GM12878 (cell line): ENCODE measurements around the gene SLFN14. TPM values are rescaled to one million over a fixed set of nuclear protein-coding genes. Genes with fewer than 3 reads are reported as not detected.

Experiments
- ATAC-seq: fragments of 200-7000 bp; cut with Tn5 transposase; 3 replicates; pipeline ENCODE4 v1.9.1; 2020; ENCODE audit warnings: mild to moderate bottlenecking, moderate library complexity
- BruUV-seq: library from RNA; stranded (reverse); fragments of 400-500 nt; replicated peaks from 2 replicates; lab custom pipeline; 2021; lab: Mats Ljungman, UMichigan
- CTCF ChIA-PET: fragments of 300-600 bp; sonication (Branson Sonifier 250); formaldehyde crosslinking; extraction: SDS; loops from one replicate; lab custom pipeline; 2021; ENCODE audit warnings: inconsistent platforms; lab: Yijun Ruan, JAX
- POLR2A ChIA-PET: fragments of 350-600 bp; formaldehyde crosslinking; extraction: SDS; loops from one replicate; lab custom pipeline; 2021; ENCODE audit warnings: inconsistent platforms; lab: Charles Lee
- RAD21 ChIA-PET: fragments of 300-600 bp; sonication (Branson Sonifier 250); formaldehyde crosslinking; loops from one replicate; lab custom pipeline; 2023; ENCODE audit warnings: antibody characterized with exemption; ENCODE audit not compliant: unreplicated experiment; lab: Charles Lee
- SMC1A ChIA-PET: fragments of 300-600 bp; sonication (Branson Sonifier 250); formaldehyde crosslinking; loops from one replicate; lab custom pipeline; 2023; ENCODE audit not compliant: unreplicated experiment, uncharacterized antibody; lab: Charles Lee
- DNase-seq: peaks from one replicate; pipeline ENCODE4 v3.0.0-alpha.2; 2011; ENCODE audit warnings: low read depth, low spot score
- FAIRE-seq: peaks from 3 replicates; lab custom pipeline; 2011; peaks lifted over from hg19 to GRCh38; lab: Jason Lieb, UNC
- H2AFZ ChIP-seq: 2 replicates; pipeline ENCODE4 v1.6.0; 2011; ENCODE audit warnings: low read depth, low read length, control low read depth; ENCODE audit not compliant: control insufficient read depth
- H3K27ac ChIP-seq: 2 replicates; pipeline ENCODE4 v1.5.1; 2011; ENCODE audit warnings: control low read depth; ENCODE audit not compliant: control insufficient read depth, insufficient read depth
- H3K27me3 ChIP-seq, 2 experiments: replicated peaks in 1 of 2; 2 replicates each; pipeline versions ENCODE4 v1.6.0 to v1.6.1; 2011; ENCODE audit warnings: low read length in 1 of 2; ENCODE audit not compliant: control insufficient read depth in 2 of 2, insufficient read depth in 2 of 2
- H3K36me3 ChIP-seq, 2 experiments: 2 replicates each; pipeline ENCODE4 v1.5.1; 2011; ENCODE audit warnings: low read length in 1 of 2; ENCODE audit not compliant: control insufficient read depth in 2 of 2, insufficient read depth in 2 of 2
- H3K4me1 ChIP-seq: 2 replicates; pipeline ENCODE4 v1.6.1; 2011; ENCODE audit warnings: mild to moderate bottlenecking, low read length, moderate library complexity, mixed read lengths; ENCODE audit not compliant: control insufficient read depth, insufficient read depth
- H3K4me2 ChIP-seq: 2 replicates; pipeline ENCODE4 v1.6.0; 2011; ENCODE audit warnings: control low read depth; ENCODE audit not compliant: control insufficient read depth, insufficient read depth
- H3K4me3 ChIP-seq: fragments of 200-600 bp; sonication (generic); 2 replicates; pipeline ENCODE4 v1.5.1; 2016
- H3K79me2 ChIP-seq: 2 replicates; pipeline ENCODE4 v1.6.0; 2011; ENCODE audit warnings: low read length; ENCODE audit not compliant: control insufficient read depth, insufficient read depth
- H3K9ac ChIP-seq: 2 replicates; pipeline ENCODE4 v1.8.0; 2011; ENCODE audit warnings: low read length, control low read depth, mixed read lengths; ENCODE audit not compliant: control insufficient read depth, insufficient read depth
- H3K9me3 ChIP-seq: replicated peaks from 3 replicates; pipeline ENCODE4 v1.5.1; 2011; ENCODE audit warnings: mild to moderate bottlenecking, low read length; ENCODE audit not compliant: control insufficient read depth, insufficient read depth
- H4K20me1 ChIP-seq: 2 replicates; pipeline ENCODE4 v1.6.0; 2011; ENCODE audit not compliant: control insufficient read depth, insufficient read depth
- CHD1 ChIP-seq: IDR thresholded peaks from 2 replicates; pipeline ENCODE4 v1.6.1; 2012; ENCODE audit warnings: low read depth, low read length, improper control_type of control experiment
- CHD4 ChIP-seq: fragments of 200-600 bp; sonication (generic); IDR thresholded peaks from 2 replicates; pipeline ENCODE4 v1.6.1; 2016; ENCODE audit warnings: mild to moderate bottlenecking
- EP300 ChIP-seq, 2 experiments: fragments of 150-350 bp in 1 of 2; IDR thresholded peaks; 2 replicates each; pipeline ENCODE4 v1.6.1; 2011 to 2012; ENCODE audit warnings: low read depth in 2 of 2, low read length in 2 of 2, borderline replicate concordance in 1 of 2, improper control_type of control experiment in 1 of 2, inconsistent platforms in 1 of 2; ENCODE audit not compliant: control insufficient read depth in 1 of 2
- ETV6 ChIP-seq, 2 experiments: fragments of 450-650 bp in 1 of 2; IDR thresholded peaks in 1 of 2; conservative IDR thresholded peaks in 1 of 2; 2 replicates each; pipeline ENCODE4 v1.6.1; 2014; ENCODE audit warnings: antibody characterized with exemption in 1 of 2, borderline replicate concordance in 1 of 2, low read depth in 1 of 2, mild to moderate bottlenecking in 1 of 2, moderate library complexity in 1 of 2
- HSF1 ChIP-seq: fragments of 150-350 bp; IDR thresholded peaks from 2 replicates; pipeline ENCODE4 v1.6.1; 2014; ENCODE audit warnings: mild to moderate bottlenecking, low read depth, low read length
- RCOR1 ChIP-seq: conservative IDR thresholded peaks from 2 replicates; pipeline ENCODE4 v1.6.1; 2012; ENCODE audit warnings: low read depth, low read length, improper control_type of control experiment
- RUNX3 ChIP-seq: IDR thresholded peaks from 2 replicates; pipeline ENCODE4 v1.6.1; 2012; ENCODE audit warnings: low read length, inconsistent platforms
- SIN3A ChIP-seq: IDR thresholded peaks from 2 replicates; pipeline ENCODE4 v1.6.1; 2012; ENCODE audit warnings: low read depth, low read length, improper control_type of control experiment
- TCF7 ChIP-seq: IDR thresholded peaks from 2 replicates; pipeline ENCODE4 v1.6.1; 2014; ENCODE audit warnings: antibody characterized with exemption, borderline replicate concordance
- USF2 ChIP-seq: IDR thresholded peaks from 2 replicates; pipeline ENCODE4 v1.6.1; 2011; ENCODE audit warnings: low read depth, low read length, improper control_type of control experiment, borderline replicate concordance
- ZNF217 ChIP-seq: fragments of 450-650 bp; IDR thresholded peaks from 2 replicates; pipeline ENCODE4 v1.6.1; 2017; ENCODE audit warnings: antibody characterized with exemption, mild to moderate bottlenecking
- ZNF24 ChIP-seq: fragments of 450-650 bp; IDR thresholded peaks from 2 replicates; pipeline ENCODE4 v1.6.1; 2017; ENCODE audit warnings: antibody characterized with exemption, mild to moderate bottlenecking
- WGBS: methylation state at CpG from one replicate; pipeline ENCODE4 v1.1.6; 2016; ENCODE audit warnings: low lambda C conversion rate; ENCODE audit not compliant: insufficient replicate concordance, insufficient coverage; ENCODE audit errors: missing lambda C conversion rate; 5-methylcytosine and 5-hydroxymethylcytosine counted together
- in situ Hi-C: fragments of 300-500 bp; cut with MboI; formaldehyde crosslinking; loops from 9 replicates; pipeline ENCODE4 v1.14.3; 2018; ENCODE audit warnings: mixed read lengths
- intact Hi-C: fragments of 100-400 bp; cut with micrococcal nuclease; formaldehyde crosslinking; loops from one replicate; pipeline ENCODE4 v1.14.2; 2022; ENCODE audit not compliant: unreplicated experiment
- polyA plus RNA-seq, 11 experiments: library from polyadenylated mRNA; depleted of rRNA in 4 of 11; unstranded in 6 of 11; stranded (reverse) in 5 of 11; fragments of >200 nt; fragmentation: Nextera tagmentation in 4 of 11; fragmentation: Illumina TruSeq in 1 of 11; extraction: Ambion mirVana in 4 of 11; extraction: Trizol in 1 of 11; gene quantifications; 1 replicate in 1 of 11; 2 replicates in 10 of 11; pipeline versions ENCODE4 v1.2.1 to v1.2.3, GENCODE V29; 2011 to 2016; ENCODE audit warnings: inconsistent platforms in 2 of 11, missing spikeins in 2 of 11, low read depth in 1 of 11
- total RNA-seq, 4 experiments: library from RNA; depleted of rRNA in 3 of 4; stranded (reverse); fragments of >200 nt in 3 of 4; fragmentation: Illumina TruSeq in 1 of 4; extraction: Trizol in 1 of 4; gene quantifications; 2 replicates each; pipeline versions ENCODE4 v1.2.1 to v1.2.3, GENCODE V29; 2013 to 2021
- TF ChIP-seq, protein P1 (sequence below): fragments of 450-650 bp; IDR thresholded peaks from 2 replicates; pipeline ENCODE4 v1.6.1; 2018; ENCODE audit warnings: borderline replicate concordance, mild to moderate bottlenecking; ENCODE audit not compliant: partially characterized antibody
- TF ChIP-seq, protein P2 (sequence below): fragments of 450-650 bp; IDR thresholded peaks from 2 replicates; pipeline ENCODE4 v1.6.1; 2017; ENCODE audit warnings: low read depth, mild to moderate bottlenecking, moderate library complexity

The SLFN14 gene
- total and polyA plus RNA-seq, 10 of the 15 experiments (the other 5 are each of a cell fraction or from before 2014, with no cell fraction given) = 0.06 to 0.11 (median 0.06) TPM; not detected in 7

- 0 out of 4 replicates have a peak, but pooled peaks cover 0 to 3% of the 10 kb centered on the region in 2 experiments for H3K36me3 ChIP-seq
- H3K4me2 ChIP-seq = no peak overlapping the region
- CTCF ChIA-PET = interaction anchor here (1.1 to 16.4 kb wide), 3 partner anchors 10 to 217 kb away, joined by 3 to 321 read pairs (median 3); no protein-coding TSS in a partner anchor
- no peaks in the 10 kb centered on the region for H3K27me3 ChIP-seq
- in situ Hi-C loops (no loop called here), intact Hi-C loops (loop anchor here (10.0 kb wide), 1 partner anchor 385 kb away; the partner anchor contains the start of genes NLE1 and UNC45B)
- FAIRE-seq (no peak), ATAC-seq (no peak), DNase-seq (no peak)
- H3K9me3 ChIP-seq = no peaks in the 10 kb centered on the region; the same call in 2 of the 3 replicates
- H3K9ac ChIP-seq = no peak overlapping the region
- peaks cover 4% of the 10 kb centered on the region; the same call in 1 of the 2 replicates for H3K4me1 ChIP-seq
- POLR2A ChIA-PET = interaction anchor here (0.7 kb wide), 2 partner anchors 8 to 71 kb away, joined by 4 to 7 read pairs; no protein-coding TSS in a partner anchor
- H3K27ac ChIP-seq = no peak overlapping the region
- 78% methylated on average over 5 of the region's 8 CpGs for WGBS
- no TSS peak for BruUV-seq
- RAD21 ChIA-PET = no interaction called here
- SMC1A ChIA-PET = interaction anchor here (0.7 kb wide), 1 partner anchor 8 kb away, joined by 4 read pairs; no protein-coding TSS in a partner anchor
- no peaks in the 10 kb centered on the region for H4K20me1 ChIP-seq
- H3K4me3 ChIP-seq = no peak overlapping the region
- peaks cover 54% of the 10 kb centered on the region for H3K79me2 ChIP-seq
- no peak overlapping the region for H2AFZ ChIP-seq
- TF ChIP-seq CHD4 = no peak
- TF ChIP-seq SIN3A = no peak
- TF ChIP-seq ZNF24 = no peak
- TF ChIP-seq EP300 (IDR thresholded peaks at IDR 0.05; ENCODE audit: borderline replicate concordance in 1 of 2, control insufficient read depth in 1 of 2, low read depth in 2 of 2, low read length in 2 of 2) = no peak
- TF ChIP-seq, protein P1, sequence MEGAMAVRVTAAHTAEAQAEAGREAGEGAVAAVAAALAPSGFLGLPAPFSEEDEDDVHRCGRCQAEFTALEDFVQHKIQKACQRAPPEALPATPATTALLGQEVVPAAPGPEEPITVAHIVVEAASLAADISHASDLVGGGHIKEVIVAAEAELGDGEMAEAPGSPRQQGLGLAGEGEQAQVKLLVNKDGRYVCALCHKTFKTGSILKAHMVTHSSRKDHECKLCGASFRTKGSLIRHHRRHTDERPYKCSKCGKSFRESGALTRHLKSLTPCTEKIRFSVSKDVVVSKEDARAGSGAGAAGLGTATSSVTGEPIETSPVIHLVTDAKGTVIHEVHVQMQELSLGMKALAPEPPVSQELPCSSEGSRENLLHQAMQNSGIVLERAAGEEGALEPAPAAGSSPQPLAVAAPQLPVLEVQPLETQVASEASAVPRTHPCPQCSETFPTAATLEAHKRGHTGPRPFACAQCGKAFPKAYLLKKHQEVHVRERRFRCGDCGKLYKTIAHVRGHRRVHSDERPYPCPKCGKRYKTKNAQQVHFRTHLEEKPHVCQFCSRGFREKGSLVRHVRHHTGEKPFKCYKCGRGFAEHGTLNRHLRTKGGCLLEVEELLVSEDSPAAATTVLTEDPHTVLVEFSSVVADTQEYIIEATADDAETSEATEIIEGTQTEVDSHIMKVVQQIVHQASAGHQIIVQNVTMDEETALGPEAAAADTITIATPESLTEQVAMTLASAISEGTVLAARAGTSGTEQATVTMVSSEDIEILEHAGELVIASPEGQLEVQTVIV = no peak
- TF ChIP-seq RUNX3 = no peak
- TF ChIP-seq USF2 = no peak
- TF ChIP-seq HSF1 = no peak
- no peak for TF ChIP-seq TCF7
- TF ChIP-seq, protein P2, sequence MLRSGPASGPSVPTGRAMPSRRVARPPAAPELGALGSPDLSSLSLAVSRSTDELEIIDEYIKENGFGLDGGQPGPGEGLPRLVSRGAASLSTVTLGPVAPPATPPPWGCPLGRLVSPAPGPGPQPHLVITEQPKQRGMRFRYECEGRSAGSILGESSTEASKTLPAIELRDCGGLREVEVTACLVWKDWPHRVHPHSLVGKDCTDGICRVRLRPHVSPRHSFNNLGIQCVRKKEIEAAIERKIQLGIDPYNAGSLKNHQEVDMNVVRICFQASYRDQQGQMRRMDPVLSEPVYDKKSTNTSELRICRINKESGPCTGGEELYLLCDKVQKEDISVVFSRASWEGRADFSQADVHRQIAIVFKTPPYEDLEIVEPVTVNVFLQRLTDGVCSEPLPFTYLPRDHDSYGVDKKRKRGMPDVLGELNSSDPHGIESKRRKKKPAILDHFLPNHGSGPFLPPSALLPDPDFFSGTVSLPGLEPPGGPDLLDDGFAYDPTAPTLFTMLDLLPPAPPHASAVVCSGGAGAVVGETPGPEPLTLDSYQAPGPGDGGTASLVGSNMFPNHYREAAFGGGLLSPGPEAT = no peak
- no peak for TF ChIP-seq ZNF217
- TF ChIP-seq CHD1 = no peak
- no peak for TF ChIP-seq RCOR1
- no peak for TF ChIP-seq ETV6 (conservative IDR thresholded peaks at IDR 0.05 in 1 of 2, IDR thresholded peaks at IDR 0.05 in 1 of 2; ENCODE audit: borderline replicate concordance in 1 of 2, low read depth in 1 of 2)
Observed at GRCh38 chr17:35529866-35530265, 30.8 kb downstream of the SLFN14 start.
